SKM-1 treated with dmso at 0.1 percent for 144 hours (cell line): ENCODE data around the gene CLEC16A.
"Not testable (repeated sequence)": the region's sequence is repeated elsewhere in the genome, so short reads cannot be mapped to it uniquely, and the experiment has no call there.

Experiments used
- DNase-seq: peaks from one replicate; lab custom pipeline; 2025; ENCODE audit not compliant: unreplicated experiment; lab: John Stamatoyannopoulos, UW

CLEC16A gene

DNA sequence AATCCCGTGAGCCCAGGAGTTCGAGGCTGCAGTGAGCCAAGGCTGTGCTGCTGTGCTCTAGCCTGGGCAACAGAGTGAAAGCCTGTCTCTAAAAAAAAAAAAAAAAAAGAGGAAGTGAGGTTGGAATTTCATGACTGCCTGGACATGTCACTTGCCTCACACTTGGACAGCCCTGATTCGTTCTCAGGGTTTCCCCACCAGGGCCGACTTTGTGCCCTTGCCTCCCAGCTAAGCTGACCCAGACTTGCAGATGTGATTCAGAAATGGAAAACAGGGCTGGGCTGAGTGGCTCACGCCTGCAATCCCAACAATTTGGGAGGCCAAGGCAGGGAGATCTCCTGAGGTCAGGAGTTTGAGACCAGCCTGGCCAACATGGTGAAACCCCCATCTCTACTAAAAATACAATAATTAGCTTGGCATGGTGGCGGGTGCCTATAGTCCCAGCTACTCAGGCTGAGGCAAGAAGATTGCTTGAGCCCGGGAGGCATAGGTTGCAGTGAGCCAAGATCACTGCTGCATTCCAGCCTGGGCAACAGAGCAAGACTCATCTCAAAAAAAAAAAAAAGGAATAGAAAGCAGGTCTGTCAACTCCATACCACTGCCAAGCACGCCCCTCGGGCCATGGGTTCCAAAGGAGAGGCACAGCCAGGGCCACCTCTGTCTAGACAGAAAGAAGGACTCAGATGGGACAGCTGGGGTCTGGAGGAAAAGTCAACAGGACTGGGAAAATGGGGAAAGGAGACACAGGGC is 264.7 kb downstream of the CLEC16A start:
- DNase-seq = peak; percentile 80

DNA sequence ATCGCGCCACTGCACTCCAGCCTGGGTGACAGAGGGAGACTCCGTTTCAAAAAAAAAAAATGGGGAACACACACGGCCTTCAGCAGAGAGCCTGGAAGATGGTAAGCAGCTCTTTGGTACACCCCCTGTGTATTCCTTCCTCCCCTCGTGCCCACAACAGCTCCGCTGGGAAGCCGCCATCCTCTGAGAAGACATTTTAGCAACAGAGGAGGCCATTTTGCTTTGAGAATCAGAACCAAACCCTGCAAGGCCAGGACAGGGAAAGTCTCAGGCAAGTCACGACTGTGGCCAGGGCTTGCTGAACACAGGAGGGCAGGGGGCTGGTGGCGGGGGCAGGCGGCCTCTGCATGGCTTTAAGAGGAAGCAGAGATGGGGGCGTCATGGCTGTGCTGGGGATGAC is 265.9 kb downstream of the CLEC16A start:
- DNase-seq = no peak

DNA sequence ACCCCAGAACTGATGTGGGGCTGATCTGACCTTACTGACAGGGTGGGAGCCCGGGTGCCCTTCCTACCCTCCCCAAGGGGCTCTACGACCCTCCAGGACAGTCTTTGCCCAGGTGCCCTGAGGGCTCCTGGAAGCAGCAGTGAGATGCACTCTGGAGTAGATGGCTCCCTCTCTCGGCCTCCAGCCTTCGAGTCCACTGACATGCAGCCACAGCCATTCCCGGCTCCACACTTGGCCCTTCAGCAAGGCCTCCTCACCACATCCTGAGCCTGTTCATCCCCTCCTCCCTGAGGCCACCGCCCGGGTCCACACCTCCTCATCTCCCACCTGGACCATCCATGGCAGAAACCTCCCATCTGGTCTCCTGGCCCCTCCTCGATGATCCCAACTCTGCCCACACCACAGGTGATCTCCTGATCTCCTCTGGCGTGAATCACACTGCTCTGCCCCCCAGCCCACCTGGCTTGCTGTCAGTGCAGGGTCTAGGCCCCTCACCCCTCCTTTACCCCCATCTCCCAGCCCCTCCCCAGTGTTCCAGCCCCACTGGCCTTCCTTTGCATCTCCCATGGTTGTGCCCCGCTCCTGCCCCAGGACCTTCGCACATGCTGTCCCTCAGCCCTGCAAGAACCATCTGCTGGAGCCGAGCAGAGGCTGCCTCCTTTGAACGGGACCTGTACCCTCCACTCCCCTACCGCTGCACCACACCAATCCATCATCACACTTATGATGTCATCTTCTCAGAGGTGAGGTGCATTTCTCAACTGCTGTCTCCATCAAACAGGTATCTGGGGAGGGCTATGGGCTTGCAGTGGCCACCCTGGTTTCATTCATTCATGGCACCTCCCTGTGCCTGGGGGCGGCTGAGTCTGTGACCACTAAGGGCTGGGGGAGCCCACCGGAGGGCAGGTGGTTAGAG is 267.0 kb downstream of the CLEC16A start:
- DNase-seq = no peak

DNA sequence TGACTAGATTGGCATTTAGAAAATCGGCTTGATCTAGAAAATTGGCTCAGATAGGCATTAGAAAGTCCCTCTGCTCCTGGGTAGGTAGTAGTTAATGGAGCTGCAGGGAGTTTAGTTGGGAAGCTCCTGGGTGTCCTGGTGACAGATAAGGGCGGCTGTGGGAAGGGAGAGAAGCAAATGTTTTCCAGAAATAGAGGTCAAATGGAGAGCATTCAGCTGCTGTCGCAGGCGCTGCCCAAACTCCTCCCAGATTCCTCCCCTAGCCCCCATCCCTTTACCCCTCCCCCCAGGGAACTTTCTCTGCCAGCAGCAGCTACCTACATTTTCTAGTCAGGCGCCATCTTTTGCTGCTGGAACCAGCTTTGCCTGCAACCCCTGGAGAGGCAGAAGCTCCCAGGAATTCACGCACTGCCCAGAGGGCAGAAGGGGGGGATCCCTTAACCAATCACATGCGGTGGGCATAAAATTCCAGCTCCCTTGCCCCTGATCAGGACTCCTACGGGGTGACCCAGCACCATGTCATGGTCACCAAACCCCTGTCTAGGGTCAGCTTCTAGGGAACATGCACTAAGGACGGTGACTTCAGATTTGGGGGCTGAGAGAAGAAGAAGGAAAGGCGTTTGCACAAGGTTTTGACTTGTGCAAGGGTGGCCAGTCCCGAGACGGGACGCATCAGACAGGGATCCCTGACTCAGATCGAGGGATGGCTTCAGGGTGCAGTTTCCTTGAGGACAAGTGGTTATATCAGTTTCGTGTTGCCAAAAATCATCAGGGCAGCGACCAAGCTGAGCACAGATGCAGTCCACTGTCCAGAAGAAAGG is 267.8 kb downstream of the CLEC16A start:
- no peak for DNase-seq

DNA sequence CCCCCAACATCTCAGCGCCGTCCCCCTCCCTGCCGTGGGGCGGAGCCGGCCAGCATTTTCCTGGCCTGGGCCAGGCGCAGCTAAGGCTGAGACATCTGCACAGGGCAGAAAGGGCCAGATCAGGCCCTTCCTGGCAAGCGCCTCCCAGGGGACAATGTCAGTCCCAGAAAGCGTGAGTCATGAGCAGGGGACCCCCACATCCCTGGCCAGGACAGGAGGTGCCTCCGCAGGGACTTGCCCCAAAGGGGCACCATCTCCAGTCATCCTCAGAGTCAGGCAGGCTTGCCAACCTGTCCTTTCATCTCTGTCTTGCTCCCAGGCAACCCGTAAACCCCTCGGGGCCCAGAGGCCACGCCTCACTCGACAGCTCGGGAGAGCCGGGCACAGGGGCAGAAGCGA is 268.4 kb downstream of the CLEC16A start:
- DNase-seq = no peak

DNA sequence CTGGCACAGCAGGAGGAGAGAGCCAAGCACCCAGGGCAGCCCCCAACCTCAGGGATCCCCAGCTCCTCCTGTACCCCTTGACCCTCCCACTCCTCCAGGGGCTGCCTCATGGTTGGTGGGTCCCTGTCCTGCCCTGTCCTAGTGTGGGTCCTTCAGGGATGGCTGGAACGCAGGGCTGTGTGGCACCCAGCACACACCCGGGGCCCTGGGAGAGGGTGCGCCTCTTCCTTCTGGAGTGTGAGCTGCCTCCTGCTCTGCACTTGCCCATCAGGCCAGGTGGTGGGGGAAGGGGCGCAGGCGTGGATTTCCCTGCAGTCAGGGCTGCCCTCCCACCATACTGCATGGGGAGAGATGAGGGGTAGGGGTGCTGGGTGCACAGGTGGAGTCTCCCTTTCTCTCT is 269.0 kb downstream of the CLEC16A start:
- DNase-seq = no peak

DNA sequence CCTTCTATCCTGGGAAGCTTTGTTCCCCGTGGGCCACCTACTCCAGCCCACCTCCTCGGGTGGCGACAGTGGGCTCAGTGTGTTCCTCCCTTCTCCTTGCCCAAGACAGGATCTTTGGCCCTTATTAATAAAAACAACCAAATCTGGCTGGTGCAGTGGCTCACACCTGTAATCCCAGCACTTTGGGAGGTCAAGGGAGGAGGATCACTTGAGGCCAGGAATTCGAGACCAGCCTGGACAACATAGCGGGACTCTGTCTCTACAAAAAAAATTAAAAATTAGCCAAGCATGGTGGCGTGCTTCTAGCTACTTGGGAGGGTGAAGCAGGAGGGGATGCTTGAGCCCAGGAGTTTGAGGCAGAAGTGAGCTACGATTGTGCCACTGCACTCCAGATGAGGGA is 269.4 kb downstream of the CLEC16A start:
- no peak for DNase-seq

DNA sequence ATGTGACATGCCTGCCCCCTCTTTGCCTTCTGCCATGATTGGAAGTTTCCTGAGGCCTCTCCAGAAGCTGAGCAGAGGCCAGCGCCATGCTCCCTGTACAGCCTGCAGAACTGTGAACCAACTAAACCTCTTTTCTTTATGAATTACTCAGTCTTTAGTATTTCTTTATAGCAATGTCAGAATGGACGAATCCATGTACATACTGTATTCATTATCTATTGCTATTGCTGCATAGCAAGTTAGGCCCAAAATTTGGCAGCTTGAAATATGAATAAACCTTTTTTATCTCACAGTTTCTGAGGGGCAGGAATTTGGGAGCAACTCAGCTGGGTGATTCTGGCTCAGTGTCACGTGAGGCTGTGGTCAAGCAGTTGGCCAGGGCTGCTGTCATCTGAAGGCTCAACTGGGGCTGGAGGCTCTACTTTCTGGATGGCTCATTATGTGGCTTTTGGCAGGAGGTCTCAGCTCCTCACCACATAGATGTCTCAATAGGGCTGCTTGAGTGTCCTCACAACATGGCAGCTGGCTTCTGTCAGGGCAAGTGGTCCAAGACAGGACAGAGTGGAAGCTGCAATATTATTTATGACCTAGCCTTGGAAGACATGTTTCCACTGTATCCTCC is 271.7 kb downstream of the CLEC16A start:
- DNase-seq = no peak

DNA sequence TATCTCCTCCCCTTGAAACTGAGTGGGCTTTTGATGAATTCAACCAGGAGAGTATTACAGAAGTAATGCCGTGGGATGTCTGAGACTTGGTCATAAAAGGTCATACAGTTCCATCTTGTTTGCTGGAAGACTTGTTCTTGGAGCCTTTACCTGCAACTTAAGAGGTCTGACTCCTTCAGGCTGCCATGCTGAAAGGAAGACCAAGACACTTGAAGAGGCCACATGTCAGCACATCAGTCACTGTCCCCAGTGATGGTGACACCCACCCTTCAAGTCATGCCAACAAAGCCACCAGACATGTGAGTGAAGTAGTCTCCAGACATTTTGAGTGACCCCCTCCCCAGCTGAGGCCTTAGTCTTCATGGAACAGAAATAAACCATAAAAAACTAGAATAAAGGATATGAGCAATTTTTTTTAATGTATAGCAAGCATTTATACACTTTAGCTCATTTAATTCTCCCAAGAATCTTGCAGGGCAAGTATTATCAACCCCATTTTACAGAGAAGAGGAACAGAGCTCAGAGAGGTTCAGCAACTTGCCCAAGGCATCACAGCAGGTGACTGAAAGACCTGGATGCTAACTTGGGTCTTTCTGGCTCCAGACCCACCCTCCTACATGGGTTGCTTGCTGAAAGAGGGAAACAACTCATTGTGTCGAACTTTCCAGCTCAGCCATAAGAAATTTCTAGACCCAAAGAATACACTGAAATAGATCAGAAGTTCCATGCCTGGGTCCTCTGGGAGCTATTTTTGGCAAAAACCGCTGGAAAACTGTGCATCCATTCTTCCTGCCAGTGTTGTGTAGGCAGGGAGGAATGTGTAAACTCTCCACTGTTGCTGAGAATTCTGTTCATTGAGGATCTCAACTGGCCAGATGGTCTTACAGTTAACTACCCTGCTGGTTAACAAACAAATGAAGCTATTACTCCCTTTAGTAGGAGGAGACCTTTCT is 273.6 kb downstream of the CLEC16A start:
- no peak for DNase-seq

DNA sequence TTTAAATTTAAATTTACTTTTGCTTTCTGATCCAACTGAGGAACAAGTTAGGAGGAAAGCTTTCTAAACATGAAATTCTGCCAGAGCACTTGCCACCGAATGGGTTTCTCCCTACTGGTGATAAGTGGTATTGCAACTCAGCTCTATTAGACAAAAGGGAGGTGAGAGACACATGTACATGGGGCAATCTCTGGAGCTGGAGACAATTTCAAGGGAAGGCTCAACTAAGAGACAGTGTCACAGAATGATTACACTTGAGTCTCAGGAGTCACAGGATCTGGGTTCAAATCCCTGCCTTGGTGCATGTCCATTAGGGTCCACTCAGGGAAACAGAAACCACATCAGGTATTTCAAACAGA is 274.2 kb downstream of the CLEC16A start:
- no peak for DNase-seq

DNA sequence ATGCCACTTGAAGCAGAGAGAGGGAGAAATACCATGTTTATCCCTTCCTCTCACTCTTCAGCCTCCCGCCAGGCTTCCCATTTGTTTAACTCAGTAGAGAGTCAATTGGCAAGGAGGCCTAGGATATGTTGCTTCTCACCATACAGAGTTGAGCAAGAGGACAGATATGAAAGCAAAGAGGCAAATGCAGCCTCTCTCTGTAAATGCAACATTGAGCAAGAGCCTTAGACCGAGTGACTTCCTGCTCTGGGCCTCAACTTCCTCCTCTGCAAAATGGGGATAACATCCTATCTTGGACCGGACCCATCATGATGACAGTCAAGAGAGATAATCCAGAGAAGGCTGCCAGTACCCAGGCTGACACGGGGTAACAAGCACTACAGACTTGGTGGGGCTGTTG is 274.8 kb downstream of the CLEC16A start:
- peak; percentile 83 for DNase-seq

DNA sequence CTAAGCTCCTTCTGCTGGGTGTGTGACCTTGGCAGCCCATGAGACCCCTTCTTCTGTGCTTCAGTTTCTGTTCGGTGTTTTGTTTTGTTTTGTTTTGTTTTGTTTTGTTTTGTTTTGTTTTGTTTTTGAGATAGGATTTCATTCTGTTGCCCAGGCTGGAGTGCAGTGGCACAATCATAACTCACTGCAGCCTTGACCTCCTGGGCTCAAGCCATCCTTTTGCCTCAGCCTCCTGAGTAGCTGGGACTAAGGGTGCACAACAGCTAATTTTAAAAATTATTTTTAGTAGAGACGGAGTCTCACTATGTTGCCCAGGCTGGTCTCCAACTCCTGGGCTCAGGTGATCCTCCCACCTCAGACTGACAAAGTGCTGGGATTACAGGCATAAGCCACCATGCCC is 276.1 kb downstream of the CLEC16A start:
- not testable (repeated sequence) for DNase-seq

DNA sequence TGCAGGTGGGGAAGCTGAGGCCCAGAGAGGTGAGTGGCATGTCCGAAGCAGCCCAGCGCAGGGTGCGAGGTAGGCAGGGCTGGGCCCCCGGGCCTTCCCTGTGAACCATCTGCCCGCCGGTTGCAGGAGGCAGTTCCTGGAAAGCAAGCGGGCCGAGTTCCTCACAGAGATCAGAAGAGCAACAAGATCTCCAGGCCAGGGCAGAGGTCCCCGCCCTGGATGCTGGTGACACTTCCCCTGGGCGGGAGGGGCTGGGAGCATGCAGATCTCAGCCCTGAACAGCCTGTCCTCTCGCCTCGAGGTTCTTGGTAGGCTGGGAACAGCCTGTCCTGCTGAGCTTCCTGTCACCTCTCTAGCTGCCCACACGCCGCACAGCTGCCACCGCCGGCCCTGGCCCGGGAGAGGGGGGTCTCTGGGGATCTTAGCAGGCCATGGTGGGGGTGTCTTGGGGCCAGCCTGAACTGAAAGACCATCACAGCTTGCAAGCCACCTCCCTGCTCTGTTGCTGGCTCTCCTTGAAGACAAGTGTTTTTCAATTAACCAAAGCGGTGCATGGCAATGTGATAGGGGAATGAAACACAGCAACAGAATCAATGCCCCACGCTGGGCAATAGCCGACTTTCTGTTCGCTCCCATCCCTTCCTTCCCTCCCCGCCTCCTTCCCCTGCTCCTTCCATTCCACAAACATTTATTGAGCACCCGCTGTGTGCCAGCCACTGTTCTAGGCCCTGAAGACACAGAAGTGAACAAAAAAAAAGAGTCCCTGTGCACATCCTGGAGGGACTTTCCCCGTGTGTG is 279.9 kb downstream of the CLEC16A start:
- DNase-seq = peak; percentile 85

DNA sequence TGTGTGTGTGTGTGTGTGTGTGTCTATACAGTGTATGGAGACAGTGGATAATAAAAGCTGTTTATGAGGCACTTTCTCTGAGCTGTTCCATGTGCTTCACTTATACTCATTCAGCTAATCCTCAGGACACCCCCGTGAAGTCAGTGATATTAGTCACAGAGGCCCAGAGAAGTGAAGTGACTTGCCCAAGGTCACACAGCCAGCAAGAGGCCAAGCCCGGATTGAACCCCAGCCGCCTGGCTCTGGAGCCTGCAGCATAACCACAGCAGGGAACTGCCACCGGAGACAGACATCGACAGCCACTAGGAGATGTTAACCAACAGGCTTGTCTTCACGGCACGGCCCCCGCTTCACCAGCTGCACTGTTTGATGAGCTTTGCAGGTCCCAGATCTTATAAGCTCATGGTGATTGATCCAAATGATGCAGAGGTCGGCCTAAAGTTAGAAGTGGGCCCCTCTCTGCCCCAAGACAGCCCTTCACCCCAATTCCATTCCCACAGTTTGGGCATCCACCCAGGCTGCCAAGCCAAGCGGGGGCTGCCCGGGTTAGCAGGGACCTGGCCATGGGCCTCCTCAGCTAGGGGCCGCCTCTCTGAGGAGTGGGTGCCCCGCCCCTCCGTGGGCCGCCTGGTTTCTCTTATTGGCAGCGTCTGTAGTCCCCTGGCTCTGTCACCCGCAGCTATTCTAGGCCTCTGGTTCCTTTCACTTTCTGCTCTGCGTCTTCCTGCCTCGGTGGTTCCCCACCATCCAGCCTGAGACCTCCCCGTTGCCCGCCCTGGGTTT is 280.7 kb downstream of the CLEC16A start:
- DNase-seq = no peak

DNA sequence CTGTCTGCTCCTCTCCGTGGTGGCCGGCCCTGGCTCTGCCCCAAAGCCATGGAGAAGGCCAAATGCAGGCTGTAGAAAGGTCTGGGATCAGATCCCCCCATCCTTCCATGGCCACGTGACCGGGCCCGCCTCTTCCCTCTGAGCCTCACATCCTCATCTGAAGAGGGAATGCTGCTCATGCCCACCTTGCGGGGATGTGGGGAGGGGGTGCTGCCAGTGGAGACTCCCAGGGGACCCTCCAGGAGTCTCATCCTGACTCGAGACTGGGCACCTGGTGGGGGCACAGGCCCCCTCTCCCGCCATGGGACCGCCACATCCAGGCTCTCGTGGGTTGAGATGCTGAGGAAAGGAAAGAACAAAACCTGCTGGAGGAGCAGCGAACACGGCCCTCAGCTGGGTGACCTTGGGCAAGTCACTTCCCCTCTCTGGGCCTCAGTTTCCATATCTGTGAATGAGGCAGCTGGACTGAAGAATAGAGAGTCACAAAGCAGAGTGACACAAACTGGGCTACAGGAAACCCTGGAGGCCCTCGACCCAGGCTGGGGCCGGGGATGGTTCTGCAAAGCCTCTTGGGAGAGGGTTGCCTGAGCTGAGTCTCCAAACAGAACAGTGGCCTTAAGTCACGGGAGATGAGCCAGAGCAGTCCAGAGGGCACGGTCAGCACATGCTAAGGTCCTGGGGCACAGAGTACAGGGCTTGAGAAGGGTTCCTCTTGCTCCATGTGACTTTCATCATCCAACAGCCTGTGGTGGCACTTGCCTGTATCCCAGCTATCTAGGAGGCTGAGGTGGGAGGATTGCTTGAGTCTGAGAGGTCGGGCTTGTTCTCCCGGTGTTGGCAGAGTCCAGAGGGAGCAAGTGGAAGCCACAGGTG is 281.5 kb downstream of the CLEC16A start:
- DNase-seq = no peak

DNA sequence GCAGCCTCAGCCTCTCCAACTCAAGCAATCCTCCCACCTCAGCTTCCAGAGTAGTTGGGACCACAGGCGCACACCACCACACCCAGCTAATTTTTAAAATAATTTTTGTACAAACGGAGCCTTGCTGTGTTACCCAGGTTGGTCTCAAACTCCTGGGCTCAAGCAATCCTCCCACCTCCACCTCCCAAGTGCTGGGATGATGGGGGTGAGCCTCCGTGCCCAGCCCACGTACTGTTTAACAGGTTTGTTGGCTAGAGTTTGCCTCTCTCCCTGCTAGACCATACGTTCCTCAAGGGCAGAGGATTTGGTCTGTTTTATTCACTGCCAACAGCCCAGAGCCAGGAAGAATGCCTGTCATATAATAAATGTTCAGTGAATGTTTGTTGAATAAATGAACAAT is 285.1 kb downstream of the CLEC16A start:
- DNase-seq = no peak

DNA sequence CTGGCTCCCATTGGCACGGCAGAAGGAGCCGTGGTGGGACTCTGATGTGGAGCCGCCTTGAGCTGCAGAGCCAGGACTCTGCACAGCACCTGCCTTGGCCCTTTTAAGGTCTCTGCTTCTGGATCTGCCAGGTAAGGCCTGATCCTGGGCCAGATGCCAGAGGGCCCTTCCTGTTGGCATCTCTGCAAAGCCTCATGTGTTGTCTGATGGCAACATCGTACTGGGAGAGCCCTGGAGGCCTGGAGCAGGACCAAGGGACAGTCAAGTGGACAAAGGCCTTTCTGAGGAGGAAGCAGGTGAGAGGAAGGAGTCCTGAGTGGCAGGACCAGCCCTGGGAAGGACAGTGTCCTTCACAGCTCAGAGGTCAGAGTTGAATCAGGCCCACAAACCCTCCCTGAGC is 285.5 kb downstream of the CLEC16A start:
- no peak for DNase-seq
